DND-41 (cell line): Measurements from ENCODE around the gene LAMA4.

Experiments used
- CTCF ChIP-seq: IDR thresholded peaks from 2 replicates; pipeline ENCODE4 v1.5.1; 2012; ENCODE audit warnings: borderline replicate concordance, low read length, moderate library complexity, mild to moderate bottlenecking; ENCODE audit not compliant: poor library complexity, severe bottlenecking; ENCODE audit errors: extremely low read depth
- EZH2 ChIP-seq: IDR thresholded peaks from 3 replicates; pipeline ENCODE4 v1.6.1; 2012; ENCODE audit warnings: borderline replicate concordance, low read depth, mild to moderate bottlenecking, moderate library complexity, low read length, inconsistent platforms; ENCODE audit not compliant: severe bottlenecking

DNA sequence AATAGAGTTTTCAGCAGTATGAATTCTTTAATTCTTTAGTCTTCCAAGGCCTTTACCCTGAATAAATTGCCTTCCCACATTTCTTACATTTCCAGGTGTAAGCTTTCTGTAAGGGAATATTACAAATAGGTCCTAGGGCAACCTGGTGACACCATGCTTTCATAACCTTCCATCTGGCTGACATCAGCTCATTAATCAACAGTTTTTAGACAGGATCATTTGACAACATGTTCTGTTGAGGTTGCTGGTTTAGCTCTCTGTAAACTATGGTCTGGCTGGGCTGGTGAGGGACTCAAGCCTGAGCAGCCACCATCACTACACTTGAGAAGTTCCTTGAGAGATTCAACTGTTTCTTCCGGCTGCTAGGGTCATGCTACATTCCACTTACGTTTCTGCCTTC, 147.8 kb downstream of the LAMA4 start:
- no peak for TF ChIP-seq EZH2
- TF ChIP-seq CTCF = no peak
